COLO668 (cell line): ENCODE data around the gene MAP4K1.

Experiments used
- DNase-seq: peaks from one replicate; lab custom pipeline; 2025; ENCODE audit not compliant: unreplicated experiment; lab: John Stamatoyannopoulos, UW

Gene MAP4K1

DNA sequence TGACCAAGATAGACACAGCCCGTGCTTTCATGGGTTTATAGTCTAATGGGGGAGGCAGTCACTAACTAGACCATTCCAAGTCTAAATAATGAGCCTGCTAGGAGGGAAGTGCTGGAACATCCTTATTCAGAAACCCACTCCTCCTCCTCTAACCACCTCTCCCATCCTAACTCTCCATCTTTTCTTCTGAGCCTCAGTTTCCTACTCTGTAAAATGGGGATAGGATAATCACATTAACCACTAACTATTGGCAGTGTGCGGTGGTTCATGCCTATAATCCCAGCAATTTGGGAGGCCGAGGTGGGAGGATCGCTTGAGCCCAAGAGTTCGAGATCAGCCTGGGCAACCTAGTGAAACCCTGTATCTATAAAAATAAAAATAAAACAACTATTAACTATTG, 68.7 kb downstream of the MAP4K1 start:
- no peak for DNase-seq

DNA sequence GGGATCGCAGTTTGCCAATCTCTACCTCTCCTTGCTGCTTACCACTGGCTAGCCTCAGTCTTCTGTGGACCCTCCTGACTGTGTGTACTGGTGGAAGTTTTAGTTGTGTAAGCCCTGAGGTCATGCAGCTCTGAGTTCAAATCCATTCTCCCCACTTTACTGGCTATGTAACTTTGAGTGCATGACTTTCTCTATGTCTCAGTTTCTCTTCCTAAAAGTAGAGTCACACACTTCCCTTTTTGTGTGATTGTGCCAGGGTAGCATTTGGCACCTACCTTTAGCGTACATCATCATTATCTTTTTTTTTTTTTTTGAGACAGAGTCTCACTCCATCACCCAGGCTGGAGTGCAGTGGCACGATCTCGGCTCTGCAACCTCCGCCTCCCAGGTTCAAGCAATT, 70.3 kb downstream of the MAP4K1 start:
- no peak for DNase-seq

DNA sequence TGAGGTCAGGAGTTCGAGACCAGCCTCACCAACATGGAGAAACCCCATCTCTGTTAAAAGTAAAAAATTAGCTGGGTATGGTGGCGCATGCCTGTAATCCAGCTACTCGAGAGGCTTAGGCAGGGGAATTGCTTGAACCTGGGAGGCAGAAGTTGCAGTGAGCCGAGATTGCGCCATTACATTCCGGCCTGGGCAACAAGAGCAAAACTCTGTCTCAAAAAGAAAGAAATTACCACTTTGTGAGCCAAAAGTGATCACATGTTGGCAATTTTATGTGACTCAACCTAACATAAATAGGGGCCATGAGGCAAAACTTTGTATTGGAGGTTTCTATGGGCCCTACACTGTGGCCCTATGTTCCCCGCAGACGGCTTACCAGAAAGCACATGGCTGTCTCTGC, 72.2 kb downstream of the MAP4K1 start:
- no peak for DNase-seq

DNA sequence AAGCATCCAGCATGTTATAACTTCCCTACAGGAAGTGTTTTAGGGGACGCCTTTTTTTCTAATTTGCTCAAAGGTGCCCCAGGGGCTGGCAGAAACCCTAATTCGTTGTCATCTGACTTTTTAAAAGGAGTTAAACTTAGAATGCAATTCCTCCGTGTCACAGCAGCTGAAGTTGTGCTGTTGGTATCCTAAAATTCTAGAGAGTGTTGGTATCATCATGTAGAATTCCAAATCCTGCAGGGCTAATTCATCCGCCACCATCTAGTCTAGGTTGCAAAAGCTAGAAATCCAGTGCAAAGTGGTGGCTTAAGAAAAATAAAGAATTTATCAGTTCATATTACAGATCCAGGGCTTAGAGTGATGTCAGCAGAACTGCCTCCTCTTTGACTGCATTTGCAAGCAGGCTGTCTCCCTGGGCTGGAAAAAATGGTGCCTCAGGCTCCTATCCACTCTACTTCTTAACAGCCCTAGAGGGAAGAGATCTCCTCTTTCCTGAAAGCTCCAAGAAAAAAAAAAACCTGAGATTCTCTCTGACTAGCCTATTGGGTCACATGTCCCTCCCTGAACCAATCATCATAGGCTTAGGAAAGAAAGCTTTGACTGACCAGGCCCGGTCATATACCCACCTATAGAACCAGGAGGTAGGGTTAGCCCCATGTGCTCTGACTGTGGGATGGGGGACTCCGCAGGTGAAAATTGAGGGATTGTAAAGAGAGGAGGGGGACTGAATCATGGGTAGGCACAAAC, 73.0 kb downstream of the MAP4K1 start:
- no peak for DNase-seq

DNA sequence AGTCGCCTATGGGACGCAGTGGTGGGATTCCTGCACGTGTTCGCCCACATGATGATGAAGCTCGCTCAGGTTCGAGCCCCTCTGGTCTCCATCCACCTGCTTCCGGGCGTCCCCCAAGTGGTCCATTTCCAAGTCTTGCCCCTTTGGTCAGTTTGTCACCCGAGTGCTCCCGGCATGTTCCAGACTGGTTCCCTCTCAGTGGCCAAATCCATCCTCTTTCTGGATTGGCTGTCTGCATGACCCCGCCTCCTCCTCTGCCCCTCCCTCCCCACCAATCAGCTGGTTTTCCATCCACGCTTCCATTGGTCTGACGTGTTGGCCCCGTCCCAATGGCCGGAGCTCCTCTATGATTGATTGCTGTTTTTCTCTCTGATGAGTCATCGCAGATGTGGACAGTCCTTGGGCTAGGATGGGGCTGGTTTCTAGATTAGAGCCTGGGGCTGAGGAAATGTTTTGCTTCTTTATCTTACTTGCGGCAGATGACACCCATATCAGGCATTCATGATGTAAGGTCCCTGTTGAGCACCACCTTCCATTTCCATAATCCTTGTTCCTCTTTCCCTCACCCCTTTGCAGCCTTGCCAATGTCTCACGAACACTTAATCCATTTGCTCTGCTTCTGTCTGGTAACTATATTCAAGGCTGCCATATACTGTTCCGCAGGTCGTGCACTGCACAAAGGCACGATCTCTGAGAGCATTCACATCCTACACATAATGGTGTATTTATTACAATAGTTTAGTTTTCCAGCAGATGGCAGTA, 73.8 kb downstream of the MAP4K1 start:
- DNase-seq: no peak

DNA sequence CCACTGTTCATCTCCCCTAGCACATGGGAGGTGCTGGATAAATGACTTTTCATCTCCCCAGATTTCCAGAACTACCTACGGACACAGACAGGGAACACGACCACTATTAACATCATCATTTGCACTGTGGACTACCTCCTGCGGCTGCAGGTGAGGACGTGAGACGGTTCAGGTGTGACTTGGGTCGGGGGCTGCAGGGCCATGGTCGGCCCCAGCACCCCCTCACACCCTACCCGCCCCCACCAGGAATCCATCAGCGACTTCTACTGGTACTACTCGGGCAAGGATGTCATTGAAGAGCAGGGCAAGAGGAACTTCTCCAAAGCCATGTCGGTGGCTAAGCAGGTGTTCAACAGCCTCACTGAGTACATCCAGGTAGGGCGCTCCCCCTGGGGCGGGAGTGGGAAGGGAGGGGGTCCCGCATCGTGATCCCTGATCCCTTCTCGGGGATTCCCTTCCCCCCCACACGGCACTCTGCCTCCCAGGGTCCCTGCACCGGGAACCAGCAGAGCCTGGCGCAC, 74.4 kb downstream of the MAP4K1 start:
- DNase-seq: no peak

DNA sequence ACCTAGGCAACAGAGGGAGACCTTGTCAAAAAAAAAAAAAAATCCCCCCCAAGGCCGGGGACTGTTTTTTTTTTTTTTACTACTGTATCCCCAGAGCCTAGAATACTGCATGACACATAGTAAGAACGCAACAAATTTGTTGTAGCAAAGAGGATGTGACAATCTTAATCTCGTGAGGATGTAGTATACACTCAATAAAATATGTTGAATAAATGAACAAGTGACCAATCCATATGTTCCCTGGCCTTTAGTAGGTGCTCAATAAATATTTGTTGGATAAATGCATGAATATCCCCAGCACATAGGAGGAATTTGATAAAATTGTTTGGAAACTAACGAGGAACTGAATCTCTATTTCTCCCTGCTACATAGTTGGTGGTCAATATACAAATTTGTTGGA, 75.7 kb downstream of the MAP4K1 start:
- DNase-seq: no peak

DNA sequence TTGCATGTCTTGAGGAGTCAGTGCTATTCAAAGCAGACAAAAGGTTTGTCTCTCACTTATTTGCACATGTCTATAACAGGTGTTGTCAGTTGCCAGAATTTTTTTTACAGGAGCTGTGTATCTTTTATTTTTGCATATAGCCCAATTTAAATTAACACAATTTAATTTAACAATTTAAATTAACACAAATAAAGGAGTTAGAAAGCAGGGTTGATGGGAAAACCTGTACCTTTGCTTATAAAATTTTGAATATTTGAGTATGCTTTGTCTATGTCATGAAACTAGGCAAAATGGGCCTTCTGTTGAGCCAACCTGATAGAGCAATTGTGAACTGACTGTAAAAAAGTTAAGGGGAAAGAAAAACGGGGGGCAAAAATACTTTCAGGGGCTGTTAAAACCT, 78.0 kb downstream of the MAP4K1 start:
- no peak for DNase-seq

DNA sequence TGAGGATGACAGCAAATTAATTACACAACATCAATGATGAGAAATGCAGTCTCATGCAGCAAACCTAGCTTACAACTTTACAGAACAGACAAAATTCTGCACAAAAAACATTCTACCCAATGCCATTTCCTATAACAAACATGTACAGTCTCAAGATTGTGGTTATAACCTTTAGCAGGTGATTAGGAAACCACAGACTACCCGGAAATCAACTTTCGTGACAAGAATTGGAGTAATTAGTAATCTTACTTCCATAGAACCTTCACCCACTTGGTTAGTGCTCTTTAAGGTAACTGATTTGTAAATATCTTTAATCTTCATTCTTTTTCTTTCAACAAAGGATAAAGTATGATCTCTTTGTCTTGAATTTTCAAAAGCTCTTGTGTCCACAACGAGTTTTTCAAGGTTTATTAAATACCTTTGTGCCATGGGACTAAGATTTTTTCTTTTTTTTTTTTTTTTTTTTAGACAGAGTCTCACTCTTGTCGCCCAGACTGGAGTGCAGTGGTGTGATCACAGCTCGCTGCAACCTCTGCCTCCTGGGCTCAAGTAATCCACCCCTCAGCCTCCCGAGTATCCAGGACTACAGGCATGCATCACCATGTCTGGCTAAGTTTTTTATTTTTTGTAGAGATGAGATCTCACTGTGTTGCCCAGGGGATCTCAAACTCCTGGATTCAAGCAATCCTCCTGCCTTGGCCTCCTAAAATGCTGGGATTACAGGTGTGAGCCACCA, 78.8 kb downstream of the MAP4K1 start:
- DNase-seq: no peak

DNA sequence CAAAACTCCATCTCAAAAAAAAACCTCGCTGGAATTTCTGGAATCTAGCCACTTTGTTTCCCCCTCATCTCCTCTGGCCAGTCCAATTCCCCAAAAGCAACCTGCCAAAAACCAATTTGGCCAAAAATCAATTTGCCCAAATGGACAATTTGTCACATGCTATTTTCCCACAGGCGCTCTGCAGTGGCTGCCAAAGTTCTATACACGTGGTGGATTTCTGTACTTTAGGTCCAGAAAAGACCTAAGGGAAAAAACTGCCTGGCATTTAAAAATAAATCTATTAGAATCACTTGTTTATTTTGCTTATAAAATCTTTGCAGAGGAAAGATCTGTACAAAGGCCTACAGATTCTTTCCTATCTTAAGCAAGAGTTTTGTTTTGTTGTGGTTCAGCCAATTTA, 79.4 kb downstream of the MAP4K1 start:
- DNase-seq: no peak
